ENCODE data around the gene ATG10.

GRCh38 chr5:82160948-82161347 lies 189.1 kb downstream of the ATG10 start:
- no peak for TF ChIP-seq CTCF (IDR thresholded peaks at IDR 0.05)
- no peak for TF ChIP-seq POLR2A (IDR thresholded peaks at IDR 0.05)
- TF ChIP-seq POLR2AphosphoS5 (IDR thresholded peaks at IDR 0.05) = no peak

Measured in gastroesophageal sphincter (tissue), 3 donors.